Left kidney (tissue), 8 donors: Measurements from ENCODE around the gene MGP. TPM values are rescaled to one million over a fixed set of nuclear protein-coding genes. Genes with fewer than 3 reads are reported as not detected.

ENCODE experiments used
- DNase-seq: peaks from one replicate; pipeline ENCODE4 v3.0.0-alpha.2; 2013
- long read RNA-seq, 8 donors: transcript quantifications; one replicate each; lab custom pipeline, GENCODE V29; 2026
- polyA plus RNA-seq: library from polyadenylated mRNA; unstranded; fragments of 120-200 nt; gene quantifications from one replicate; pipeline ENCODE4 v1.2.1, GENCODE V29; 2013; ENCODE audit not compliant: insufficient read length

Gene MGP
- polyA plus RNA-seq, result 33.9 TPM
- long read RNA-seq, donor 1, transcript MGP-203 (4 exons, 1,405 nt), result major isoform, 24 of 24 reads
- long read RNA-seq, donor 1, partial matches to known transcripts, result 0 of 24 reads
- long read RNA-seq, donor 1, other reads (novel, unspliced or antisense), result 0 of 24 reads
- long read RNA-seq, donor 2, transcript MGP-203 (4 exons, 1,405 nt), result major isoform, 23 of 23 reads
- long read RNA-seq, donor 2, partial matches to known transcripts, result 0 of 23 reads
- long read RNA-seq, donor 2, other reads (novel, unspliced or antisense), result 0 of 23 reads
- long read RNA-seq, donor 3, transcript MGP-203 (4 exons, 1,405 nt), result major isoform, 22 of 22 reads
- long read RNA-seq, donor 3, partial matches to known transcripts, result 0 of 22 reads
- long read RNA-seq, donor 3, other reads (novel, unspliced or antisense), result 0 of 22 reads
- long read RNA-seq, donor 4, partial matches to known transcripts, result 0 of 4 reads
- long read RNA-seq, donor 4, other reads (novel, unspliced or antisense), result 0 of 4 reads
- long read RNA-seq, donor 5, transcript MGP-203 (4 exons, 1,405 nt), result major isoform, 19 of 24 reads
- long read RNA-seq, donor 5, partial matches to known transcripts, result 5 of 24 reads
- long read RNA-seq, donor 5, other reads (novel, unspliced or antisense), result 0 of 24 reads
- long read RNA-seq, donor 6, transcript MGP-203 (4 exons, 1,405 nt), result major isoform, 36 of 47 reads
- long read RNA-seq, donor 6, partial matches to known transcripts, result 11 of 47 reads
- long read RNA-seq, donor 6, other reads (novel, unspliced or antisense), result 0 of 47 reads
- long read RNA-seq, donor 7, transcript MGP-203 (4 exons, 1,405 nt), result major isoform, 70 of 85 reads
- long read RNA-seq, donor 7, partial matches to known transcripts, result 8 of 85 reads
- long read RNA-seq, donor 7, other reads (novel, unspliced or antisense), result 6 of 85 reads
- long read RNA-seq, donor 8, transcript MGP-203 (4 exons, 1,405 nt), result major isoform, 11 of 11 reads
- long read RNA-seq, donor 8, partial matches to known transcripts, result 0 of 11 reads
- long read RNA-seq, donor 8, other reads (novel, unspliced or antisense), result 0 of 11 reads

GRCh38 chr12:14885718-14886221, at the start of gene MGP:
MGP (minus strand) TSS chr12:14885854; CDS start chr12:14885791, 63 bp downstream.
- DNase-seq, result no peak

DNA sequence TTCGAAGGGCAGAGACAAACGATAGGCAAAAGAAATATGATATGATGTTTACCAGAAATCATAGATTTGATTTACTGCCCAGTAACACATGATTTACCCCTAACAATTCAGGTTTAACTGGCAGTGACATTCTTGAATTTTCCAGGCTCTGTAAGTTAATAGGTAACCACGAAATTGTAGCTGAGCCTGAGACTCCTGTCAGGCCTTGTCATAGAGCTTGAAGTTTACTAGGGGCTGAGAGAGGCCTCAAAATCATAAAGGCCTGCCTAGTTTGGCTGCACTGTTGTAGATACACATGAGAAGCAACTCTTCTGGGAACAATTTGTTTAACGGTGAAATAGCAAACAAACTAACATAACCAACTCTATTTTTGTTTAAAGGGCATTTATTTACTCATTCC, 49.4 kb upstream of the MGP start:
- DNase-seq, result peak; percentile 66

DNA sequence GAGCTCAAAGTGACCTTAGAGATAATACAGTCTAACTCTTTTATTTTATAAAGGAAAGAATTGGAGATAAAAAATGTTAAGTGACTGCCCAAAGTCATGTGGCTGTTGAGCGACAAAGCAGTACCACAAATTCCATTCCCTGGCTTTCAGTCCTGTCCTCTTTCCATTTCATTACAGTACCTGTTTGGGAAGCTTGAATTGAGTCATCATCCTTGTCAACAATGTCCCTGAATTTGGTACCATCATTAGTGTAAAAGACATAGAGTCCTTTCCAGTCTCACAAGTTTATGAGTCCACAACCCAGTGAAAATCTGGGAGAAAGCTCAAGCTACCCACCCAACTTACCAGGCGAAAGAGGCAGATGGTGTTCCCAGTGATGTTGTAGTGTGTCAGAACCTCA, 48.9 kb upstream of the MGP start:
- DNase-seq, result no peak

DNA sequence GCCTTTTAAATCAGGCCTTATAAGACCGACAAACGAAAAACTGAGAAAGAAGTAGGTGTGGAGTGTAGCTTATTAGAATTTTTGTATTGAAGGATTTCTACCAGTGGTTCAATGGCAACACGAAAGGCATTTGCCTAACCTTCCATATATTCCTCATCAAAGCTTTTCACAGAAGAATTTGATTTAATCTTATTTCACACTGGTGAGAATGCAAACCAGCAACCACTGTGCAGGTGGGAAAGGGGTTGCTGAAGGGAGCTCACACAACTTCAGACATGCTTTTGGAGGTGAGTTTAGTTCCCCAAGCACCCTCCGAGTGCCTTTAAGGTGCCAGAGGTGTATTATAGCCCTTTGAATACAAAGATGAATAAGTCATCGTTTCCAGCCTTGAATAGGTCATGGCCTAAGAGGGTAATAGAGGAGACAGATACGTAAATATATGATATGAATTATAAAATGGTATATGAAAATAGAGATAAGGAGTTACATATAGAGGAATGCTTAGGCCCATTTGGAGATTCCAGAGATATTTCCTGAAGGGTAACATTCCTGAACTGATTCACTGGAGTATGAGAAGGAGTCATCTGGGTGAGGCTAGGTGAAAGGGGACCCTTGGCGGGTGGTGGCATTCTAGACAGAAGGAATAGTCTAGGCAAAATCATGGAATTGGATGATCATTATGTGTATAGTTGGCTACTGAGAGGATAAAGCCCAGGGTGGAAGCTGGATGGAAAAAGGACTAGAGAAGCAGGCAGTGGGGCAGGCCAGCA, 46.3 kb upstream of the MGP start:
- DNase-seq, result no peak

- DNase-seq, result no peak
Observed at GRCh38 chr12:14931359-14931758, 45.7 kb upstream of the MGP start.

DNA sequence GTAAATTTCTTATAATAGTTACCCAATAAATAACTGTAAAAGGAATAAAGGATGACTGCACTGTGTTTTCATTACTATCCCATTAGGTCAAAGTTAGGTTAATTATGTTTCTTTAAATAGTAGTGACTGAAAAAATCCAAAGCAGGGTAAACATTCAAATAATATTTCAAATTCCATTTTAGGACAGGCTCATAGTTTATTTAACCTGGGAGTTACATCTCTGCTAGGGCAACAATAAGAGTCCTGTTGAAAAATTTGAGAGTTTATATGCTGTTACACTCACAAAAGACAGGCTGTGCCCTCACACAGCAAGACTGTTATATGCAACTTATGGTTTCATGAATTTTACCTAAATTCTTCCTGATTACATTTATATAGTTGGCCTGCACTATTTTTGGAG, 44.6 kb upstream of the MGP start:
- no peak for DNase-seq

GRCh38 chr12:14928931-14929330, 43.3 kb upstream of the MGP start:
- peak; percentile 80 for DNase-seq

- DNase-seq, result no peak
Observed at GRCh38 chr12:14927267-14927666, 41.6 kb upstream of the MGP start.

DNA sequence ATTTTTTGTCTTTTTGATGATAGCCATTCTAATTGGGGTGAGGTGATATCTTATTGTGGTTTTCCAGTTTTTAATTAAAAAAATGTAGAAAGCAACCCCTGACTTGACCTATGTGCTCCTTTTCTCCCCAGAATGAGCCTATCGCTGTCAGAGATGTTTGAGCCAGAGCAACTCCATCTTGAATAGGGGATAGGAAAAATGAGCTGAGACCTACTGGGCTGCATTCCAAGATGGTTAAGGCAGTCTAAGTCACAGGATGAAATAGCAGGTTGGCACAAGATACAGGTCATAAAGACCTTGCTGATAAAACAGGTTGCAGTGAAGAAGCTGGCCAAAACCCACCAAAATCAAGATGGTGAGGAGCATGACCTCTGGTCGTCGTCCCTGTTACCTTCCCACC, 38.9 kb upstream of the MGP start:
- DNase-seq, result no peak

- DNase-seq, result no peak
Observed at GRCh38 chr12:14923944-14924343, 38.3 kb upstream of the MGP start.

- no peak for DNase-seq
Observed at GRCh38 chr12:14921218-14921617, 35.6 kb upstream of the MGP start.

DNA sequence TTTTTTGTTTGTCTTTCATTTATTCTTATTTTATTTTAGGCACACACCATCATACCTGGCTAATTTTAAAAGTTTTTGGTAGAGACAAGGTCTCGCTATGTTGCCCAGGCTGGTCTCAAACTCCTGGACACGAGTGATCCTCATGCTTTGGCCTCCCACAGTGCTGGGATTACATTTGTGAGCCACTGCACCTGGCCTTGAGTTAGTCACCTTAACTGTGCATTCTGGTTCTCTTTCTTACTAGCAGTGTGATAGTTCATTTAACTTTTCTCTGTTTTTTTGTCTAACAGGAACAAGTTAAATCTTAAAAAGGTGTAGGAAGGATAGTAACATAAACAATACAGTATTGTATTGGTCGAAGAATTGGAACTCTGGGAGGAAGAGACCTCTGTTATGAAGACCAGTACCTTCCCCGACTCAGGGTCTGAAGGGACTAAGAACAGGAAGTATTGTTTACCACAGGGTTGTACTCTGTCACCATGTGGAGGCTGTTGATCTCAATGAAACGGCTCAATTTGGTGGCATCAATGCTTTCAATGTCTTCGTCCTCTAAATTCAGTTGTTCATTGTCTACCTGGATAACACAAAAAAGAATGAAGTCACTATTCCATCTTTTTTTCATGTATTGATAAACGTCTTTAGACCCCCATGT, 34.9 kb upstream of the MGP start:
- no peak for DNase-seq

- DNase-seq, result no peak
Observed at GRCh38 chr12:14919455-14919854, 33.8 kb upstream of the MGP start.

GRCh38 chr12:14915736-14916135, 30.1 kb upstream of the MGP start:
- DNase-seq, result no peak

DNA sequence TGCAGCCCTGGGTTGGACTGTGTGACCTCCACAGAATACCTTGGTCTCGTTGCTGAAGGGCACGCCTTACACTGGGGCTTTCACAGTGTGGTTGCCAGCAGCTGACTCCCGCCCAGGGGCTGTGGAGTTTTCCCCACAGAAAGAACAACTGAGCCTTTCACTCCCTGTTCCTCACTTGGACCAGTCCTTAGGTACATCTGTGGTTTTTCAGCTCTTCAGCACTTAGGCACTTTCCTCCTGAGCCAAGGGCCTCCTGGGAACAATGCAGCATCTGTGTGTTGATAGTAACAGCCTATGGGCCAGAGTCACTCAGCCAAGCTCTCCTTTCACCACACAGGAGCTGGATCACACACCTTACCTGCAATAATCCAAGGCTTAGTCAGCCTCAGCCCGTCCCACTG, 27.7 kb upstream of the MGP start:
- no peak for DNase-seq

GRCh38 chr12:14911131-14911530, 25.5 kb upstream of the MGP start:
- no peak for DNase-seq

- DNase-seq, result no peak
Observed at GRCh38 chr12:14910090-14910915, 24.6 kb upstream of the MGP start.

- DNase-seq, result no peak
Observed at GRCh38 chr12:14907953-14908352, 22.3 kb upstream of the MGP start.

DNA sequence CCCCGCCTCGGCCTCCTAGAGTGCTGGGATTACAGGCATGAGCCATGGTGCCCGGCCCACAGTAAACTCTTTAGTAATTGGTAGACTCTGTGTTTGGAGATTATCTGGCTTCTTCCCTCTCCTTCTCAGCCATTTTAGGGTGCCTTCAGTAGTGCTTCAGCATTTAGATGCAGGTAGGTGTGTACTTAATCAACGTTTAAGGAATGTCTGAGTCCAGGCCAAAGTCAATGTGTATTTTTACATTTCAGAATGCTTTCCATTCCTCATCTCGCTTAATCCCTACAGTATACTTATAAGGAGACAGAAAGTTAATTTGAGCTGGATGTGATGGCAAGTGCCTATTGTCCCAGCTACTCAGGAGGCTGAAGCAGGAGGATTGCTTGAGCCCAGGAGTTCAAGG, 20.5 kb upstream of the MGP start:
- no peak for DNase-seq

GRCh38 chr12:14905269-14906004, 19.8 kb upstream of the MGP start:
- DNase-seq, result no peak
